Mucosa of stomach (tissue), 1 donor: ENCODE data around the gene CTAGE1.
"Not testable (repeated sequence)": the region's sequence is repeated elsewhere in the genome, so short reads cannot be mapped to it uniquely, and the experiment has no call there.

ENCODE experiments used
- H3K27me3 ChIP-seq: one replicate; pipeline ENCODE4 v1.7.0; 2013; ENCODE audit warnings: mild to moderate bottlenecking, low read length; ENCODE audit not compliant: control insufficient read depth, insufficient read depth
- H3K36me3 ChIP-seq: one replicate; pipeline ENCODE4 v1.7.0; 2013; ENCODE audit warnings: low read length; ENCODE audit not compliant: control insufficient read depth, insufficient read depth
- H3K4me1 ChIP-seq: one replicate; pipeline ENCODE4 v1.7.0; 2013; ENCODE audit warnings: mild to moderate bottlenecking, low read length; ENCODE audit not compliant: control insufficient read depth, insufficient read depth
- H3K4me3 ChIP-seq: one replicate; pipeline ENCODE4 v1.7.0; 2013; ENCODE audit warnings: low read length
- H3K9ac ChIP-seq: one replicate; pipeline ENCODE4 v1.7.0; 2013; ENCODE audit warnings: mild to moderate bottlenecking, low read length, moderate library complexity
- H3K9me3 ChIP-seq: one replicate; pipeline ENCODE4 v1.7.0; 2013; ENCODE audit warnings: mild to moderate bottlenecking, low read length, moderate library complexity; ENCODE audit not compliant: control insufficient read depth
- donor health status: Pancreatic carcinoma.

Gene CTAGE1

GRCh38 chr18:22451796-22452195, 34.1 kb upstream of the CTAGE1 start:
- Histone ChIP-seq H3K9me3 (no peaks in the 10 kb centered on the region), H3K4me3 (no peak overlapping the region), H3K4me1 (peaks cover 19% of the 10 kb centered on the region), H3K9ac (peak overlapping the region; percentile 63), H3K27me3 (no peaks in the 10 kb centered on the region), H3K36me3 (no peaks in the 10 kb centered on the region)

- H3K27me3 ChIP-seq, H3K4me3 ChIP-seq, H3K9me3 ChIP-seq, H3K36me3 ChIP-seq, H3K9ac ChIP-seq: not testable (repeated sequence)
- H3K4me1 ChIP-seq, result peaks cover 15% of the 10 kb centered on the region
These were observed 33.1 kb upstream of the CTAGE1 start for GRCh38 chr18:22450766-22451165.

GRCh38 chr18:22450318-22450717, 32.6 kb upstream of the CTAGE1 start:
- peaks cover 15% of the 10 kb centered on the region for H3K4me1 ChIP-seq
- H3K4me3 ChIP-seq, H3K27me3 ChIP-seq, H3K9me3 ChIP-seq, H3K36me3 ChIP-seq, H3K9ac ChIP-seq: not testable (repeated sequence)

- not testable (repeated sequence) for H3K9me3 ChIP-seq, H3K27me3 ChIP-seq, H3K9ac ChIP-seq, H3K4me3 ChIP-seq, H3K36me3 ChIP-seq
- peaks cover 15% of the 10 kb centered on the region for H3K4me1 ChIP-seq
These were observed 32.0 kb upstream of the CTAGE1 start for GRCh38 chr18:22449753-22450152.

- H3K36me3 ChIP-seq, result no peaks in the 10 kb centered on the region
- H3K9me3 ChIP-seq, result no peaks in the 10 kb centered on the region
- peaks cover 15% of the 10 kb centered on the region for H3K4me1 ChIP-seq
- no peak overlapping the region for H3K4me3 ChIP-seq
- no peaks in the 10 kb centered on the region for H3K27me3 ChIP-seq
- H3K9ac ChIP-seq, result no peak overlapping the region
These were observed 30.5 kb upstream of the CTAGE1 start for GRCh38 chr18:22448238-22448637.

GRCh38 chr18:22447792-22448191, 30.1 kb upstream of the CTAGE1 start:
- Histone ChIP-seq H3K36me3 (no peaks in the 10 kb centered on the region), H3K27me3 (no peaks in the 10 kb centered on the region), H3K9ac (no peak overlapping the region), H3K4me3 (no peak overlapping the region), H3K4me1 (peaks cover 14% of the 10 kb centered on the region), H3K9me3 (no peaks in the 10 kb centered on the region)

GRCh38 chr18:22446911-22447310, 29.2 kb upstream of the CTAGE1 start:
- peaks cover 10% of the 10 kb centered on the region for H3K4me1 ChIP-seq
- H3K9ac ChIP-seq, result no peak overlapping the region
- H3K27me3 ChIP-seq, result no peaks in the 10 kb centered on the region
- no peak overlapping the region for H3K4me3 ChIP-seq
- no peaks in the 10 kb centered on the region for H3K9me3 ChIP-seq
- no peaks in the 10 kb centered on the region for H3K36me3 ChIP-seq

GRCh38 chr18:22446325-22446724, 28.6 kb upstream of the CTAGE1 start:
- no peak overlapping the region for H3K9ac ChIP-seq
- peaks cover 10% of the 10 kb centered on the region for H3K4me1 ChIP-seq
- no peaks in the 10 kb centered on the region for H3K27me3 ChIP-seq
- no peak overlapping the region for H3K4me3 ChIP-seq
- H3K36me3 ChIP-seq, result no peaks in the 10 kb centered on the region
- no peaks in the 10 kb centered on the region for H3K9me3 ChIP-seq

GRCh38 chr18:22441638-22442037, 23.9 kb upstream of the CTAGE1 start:
- H3K4me1 ChIP-seq, result no peaks in the 10 kb centered on the region
- no peaks in the 10 kb centered on the region for H3K36me3 ChIP-seq
- no peak overlapping the region for H3K9ac ChIP-seq
- no peak overlapping the region for H3K4me3 ChIP-seq
- H3K9me3 ChIP-seq, result no peaks in the 10 kb centered on the region
- H3K27me3 ChIP-seq, result no peaks in the 10 kb centered on the region

GRCh38 chr18:22439447-22439846, 21.7 kb upstream of the CTAGE1 start:
- H3K4me3 ChIP-seq, result no peak overlapping the region
- H3K27me3 ChIP-seq, result no peaks in the 10 kb centered on the region
- H3K9me3 ChIP-seq, result no peaks in the 10 kb centered on the region
- no peak overlapping the region for H3K9ac ChIP-seq
- no peaks in the 10 kb centered on the region for H3K36me3 ChIP-seq
- H3K4me1 ChIP-seq, result peaks cover 3% of the 10 kb centered on the region

GRCh38 chr18:22436136-22436535, 18.4 kb upstream of the CTAGE1 start:
- Histone ChIP-seq H3K36me3 (no peaks in the 10 kb centered on the region), H3K9ac (no peak overlapping the region), H3K27me3 (no peaks in the 10 kb centered on the region), H3K4me1 (peaks cover 8% of the 10 kb centered on the region), H3K4me3 (no peak overlapping the region), H3K9me3 (no peaks in the 10 kb centered on the region)

- no peaks in the 10 kb centered on the region for H3K27me3 ChIP-seq
- H3K4me1 ChIP-seq, result peaks cover 8% of the 10 kb centered on the region
- no peaks in the 10 kb centered on the region for H3K36me3 ChIP-seq
- H3K4me3 ChIP-seq, result no peak overlapping the region
- no peaks in the 10 kb centered on the region for H3K9me3 ChIP-seq
- no peak overlapping the region for H3K9ac ChIP-seq
These were observed 17.4 kb upstream of the CTAGE1 start for GRCh38 chr18:22434973-22435608.

GRCh38 chr18:22433956-22434355, 16.2 kb upstream of the CTAGE1 start:
- no peak overlapping the region for H3K4me3 ChIP-seq
- no peaks in the 10 kb centered on the region for H3K36me3 ChIP-seq
- no peak overlapping the region for H3K9ac ChIP-seq
- H3K27me3 ChIP-seq, result no peaks in the 10 kb centered on the region
- no peaks in the 10 kb centered on the region for H3K9me3 ChIP-seq
- H3K4me1 ChIP-seq, result peaks cover 8% of the 10 kb centered on the region
